Measurements from ENCODE around the gene DNAH3. TPM values are rescaled to one million over a fixed set of nuclear protein-coding genes. Genes with fewer than 3 reads are reported as not detected.
"Not testable (repeated sequence)": the region's sequence is repeated elsewhere in the genome, so short reads cannot be mapped to it uniquely, and the experiment has no call there.

The DNAH3 gene
- total RNA-seq, 1 donor from 2014 or later = 0.89 TPM

GRCh38 chr16:21092951-21093350, 57.7 kb downstream of the DNAH3 start:
- ATAC-seq (ENCODE audit: poor library complexity) (no peak), DNase-seq (no peak)
- intact Hi-C loops (cut with DNase I) = no loop called here

GRCh38 chr16:21088646-21089538, 61.8 kb downstream of the DNAH3 start:
- no peak for DNase-seq
- ATAC-seq (ENCODE audit: poor library complexity) = no peak
- intact Hi-C loops (cut with DNase I) = loop anchor here (10.0 kb wide), 1 partner anchor 144 kb away; no protein-coding TSS in a partner anchor

GRCh38 chr16:21088143-21088542, 62.5 kb downstream of the DNAH3 start:
- intact Hi-C loops (cut with DNase I) = loop anchor here (10.0 kb wide), 1 partner anchor 143 kb away; no protein-coding TSS in a partner anchor
- ATAC-seq (ENCODE audit: poor library complexity) (no peak), DNase-seq (no peak)

- intact Hi-C loops (cut with DNase I) = loop anchor here (5.0 to 10.0 kb wide), 2 partner anchors 140 to 287 kb away; no protein-coding TSS in a partner anchor
- DNase-seq (no peak), ATAC-seq (ENCODE audit: poor library complexity) (no peak)
These were observed 65.9 kb downstream of the DNAH3 start for GRCh38 chr16:21084631-21085225.

- intact Hi-C loops (cut with DNase I) = loop anchor here (2.0 to 10.0 kb wide), 3 partner anchors 139 to 286 kb away; no protein-coding TSS in a partner anchor
- DNase-seq (peak; percentile 73), ATAC-seq (ENCODE audit: poor library complexity) (peak; percentile 97)
These were observed 66.8 kb downstream of the DNAH3 start for GRCh38 chr16:21083729-21084268.

- ATAC-seq (ENCODE audit: poor library complexity) (no peak), DNase-seq (no peak)
- intact Hi-C loops (cut with DNase I) = loop anchor here (5.0 to 10.0 kb wide), 2 partner anchors 137 to 284 kb away; no protein-coding TSS in a partner anchor
These were observed 69.3 kb downstream of the DNAH3 start for GRCh38 chr16:21081329-21081728.

- no peak for ATAC-seq (ENCODE audit: poor library complexity)
- intact Hi-C loops (cut with DNase I) = no loop called here
These were observed 72.1 kb downstream of the DNAH3 start for GRCh38 chr16:21078563-21078962.

GRCh38 chr16:21076186-21076883, 74.3 kb downstream of the DNAH3 start:
- ATAC-seq (ENCODE audit: poor library complexity) (no peak), DNase-seq (no peak)
- intact Hi-C loops (cut with DNase I) = no loop called here

More at GRCh38 chr16:21078563-21078962, 72.1 kb downstream of the DNAH3 start:
- DNase-seq = no peak

GRCh38 chr16:21075252-21075651, 75.4 kb downstream of the DNAH3 start:
- ATAC-seq (ENCODE audit: poor library complexity) (peak; percentile 29), DNase-seq (no peak)
- intact Hi-C loops (cut with DNase I) = no loop called here

GRCh38 chr16:21072976-21073375, 77.7 kb downstream of the DNAH3 start:
- intact Hi-C loops (cut with DNase I) = no loop called here
- peak; percentile 67 for ATAC-seq (ENCODE audit: poor library complexity)
- DNase-seq = no peak

GRCh38 chr16:21071741-21072140, 78.9 kb downstream of the DNAH3 start:
- no peak for ATAC-seq (ENCODE audit: poor library complexity)
- intact Hi-C loops (cut with DNase I) = no loop called here
- DNase-seq = no peak

GRCh38 chr16:21070564-21070963, 80.1 kb downstream of the DNAH3 start:
- no peak for DNase-seq
- intact Hi-C loops (cut with DNase I) = no loop called here
- ATAC-seq (ENCODE audit: poor library complexity) = no peak

GRCh38 chr16:21069986-21070385, 80.7 kb downstream of the DNAH3 start:
- ATAC-seq (ENCODE audit: poor library complexity) (no peak), DNase-seq (no peak)
- intact Hi-C loops (cut with DNase I) = no loop called here

GRCh38 chr16:21064203-21064602, 86.4 kb downstream of the DNAH3 start:
- ATAC-seq (ENCODE audit: poor library complexity) (no peak), DNase-seq (no peak)
- intact Hi-C loops (cut with DNase I) = no loop called here

- intact Hi-C loops (cut with DNase I); ATAC-seq (ENCODE audit: poor library complexity); DNase-seq: not testable (repeated sequence)
These were observed 87.3 kb downstream of the DNAH3 start for GRCh38 chr16:21063314-21063713.

- ATAC-seq (ENCODE audit: poor library complexity) (no peak), DNase-seq (no peak)
- intact Hi-C loops (cut with DNase I) = no loop called here
These were observed 90.6 kb downstream of the DNAH3 start for GRCh38 chr16:21060027-21060510.

- intact Hi-C loops (cut with DNase I) = no loop called here
- no peak for ATAC-seq (ENCODE audit: poor library complexity)
- no peak for DNase-seq
These were observed 92.8 kb downstream of the DNAH3 start for GRCh38 chr16:21057875-21058274.

GRCh38 chr16:21056396-21056795, 94.2 kb downstream of the DNAH3 start:
- intact Hi-C loops (cut with DNase I) = no loop called here
- no peak for ATAC-seq (ENCODE audit: poor library complexity)
- DNase-seq = no peak

- ATAC-seq (ENCODE audit: poor library complexity); DNase-seq; intact Hi-C loops (cut with DNase I): not testable (repeated sequence)
These were observed 94.9 kb downstream of the DNAH3 start for GRCh38 chr16:21055738-21056137.

Data from Right ventricle myocardium superior (tissue), 1 donor.